Effector CD8-positive, alpha-beta T cell (primary cell): ENCODE results near the gene TMEM204.

Experiments used
- DNase-seq: peaks from one replicate; lab custom pipeline; 2025; lab: John Stamatoyannopoulos, UW

The TMEM204 gene

GRCh38 chr16:1499756-1500464 lies 33.6 kb upstream of the TMEM204 start:
- DNase-seq: no peak

- DNase-seq: no peak
These were observed 32.9 kb upstream of the TMEM204 start for GRCh38 chr16:1500465-1501150.

GRCh38 chr16:1501630-1502029 lies 31.8 kb upstream of the TMEM204 start:
- DNase-seq: no peak

GRCh38 chr16:1502092-1503004 lies 31.1 kb upstream of the TMEM204 start:
- DNase-seq: no peak

- DNase-seq: no peak
These were observed 30.1 kb upstream of the TMEM204 start for GRCh38 chr16:1503110-1503955.

GRCh38 chr16:1505073-1505844 lies 28.2 kb upstream of the TMEM204 start:
- DNase-seq: no peak

GRCh38 chr16:1505912-1506311 lies 27.6 kb upstream of the TMEM204 start:
- DNase-seq: no peak

- no peak for DNase-seq
These were observed 26.8 kb upstream of the TMEM204 start for GRCh38 chr16:1506494-1507213.

- no peak for DNase-seq
These were observed 24.8 kb upstream of the TMEM204 start for GRCh38 chr16:1508494-1509187.

GRCh38 chr16:1509307-1510221 lies 23.9 kb upstream of the TMEM204 start:
- DNase-seq: no peak

GRCh38 chr16:1510272-1510671 lies 23.2 kb upstream of the TMEM204 start:
- no peak for DNase-seq

GRCh38 chr16:1510941-1511351 lies 22.5 kb upstream of the TMEM204 start:
- no peak for DNase-seq

GRCh38 chr16:1511662-1512569 lies 21.6 kb upstream of the TMEM204 start:
- DNase-seq: no peak

- DNase-seq: no peak
These were observed 20.7 kb upstream of the TMEM204 start for GRCh38 chr16:1512774-1513173.

- no peak for DNase-seq
These were observed 19.0 kb upstream of the TMEM204 start for GRCh38 chr16:1514507-1514906.

GRCh38 chr16:1518626-1519135 lies 14.8 kb upstream of the TMEM204 start:
- DNase-seq: no peak

GRCh38 chr16:1519831-1520230 lies 13.6 kb upstream of the TMEM204 start:
- no peak for DNase-seq
